Measurements from ENCODE around the gene FADS1. TPM values are rescaled to one million over a fixed set of nuclear protein-coding genes. Genes with fewer than 3 reads are reported as not detected.

Gene FADS1
- total and polyA plus RNA-seq, 2 donors (not counting 1 experiment from before 2014, with no cell fraction given): 173 to 208 TPM

DNA sequence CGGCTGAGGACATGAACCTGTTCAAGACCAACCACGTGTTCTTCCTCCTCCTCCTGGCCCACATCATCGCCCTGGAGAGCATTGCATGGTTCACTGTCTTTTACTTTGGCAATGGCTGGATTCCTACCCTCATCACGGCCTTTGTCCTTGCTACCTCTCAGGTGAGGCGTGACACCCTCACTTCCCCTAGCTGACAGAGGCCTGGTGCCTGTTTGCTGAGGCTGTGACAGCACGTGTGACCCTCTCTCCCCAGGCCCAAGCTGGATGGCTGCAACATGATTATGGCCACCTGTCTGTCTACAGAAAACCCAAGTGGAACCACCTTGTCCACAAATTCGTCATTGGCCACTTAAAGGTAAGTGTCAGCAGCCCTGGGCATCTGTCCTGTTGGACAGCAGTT is 23.6 kb upstream of the FADS1 start:
- no peak for DNase-seq (ENCODE audit: low read depth in 2 of 2)
- Histone ChIP-seq H3K4me2 (ENCODE audit: extremely low read depth, insufficient read depth, low read length) (no peak overlapping the region), H3K4me1 (ENCODE audit: control insufficient read depth, extremely low read depth, insufficient read depth, low read length) (no peaks in the 10 kb centered on the region), H3K9ac (ENCODE audit: insufficient read depth, low read length) (no peak overlapping the region), H3K27ac (ENCODE audit: insufficient read depth, low read length) (no peak overlapping the region), H3K79me2 (ENCODE audit: control insufficient read depth, insufficient read depth, low read length) (peaks cover 24% of the 10 kb centered on the region), H3K4me3 (replicated peaks in 1 of 4; ENCODE audit: control extremely low read depth in 1 of 4, insufficient read depth in 1 of 4, low read depth in 3 of 4, low read length in 4 of 4) (no peak overlapping the region), H4K20me1 (ENCODE audit: control insufficient read depth, extremely low read depth, insufficient read depth, low read length) (no peaks in the 10 kb centered on the region), H3K27me3 (ENCODE audit: control insufficient read depth, insufficient read depth, low read length) (no peaks in the 10 kb centered on the region), H3K9me3 (ENCODE audit: control insufficient read depth, insufficient read depth, low read depth, low read length) (no peaks in the 10 kb centered on the region), H3K36me3 (ENCODE audit: control insufficient read depth, insufficient read depth, low read length) (peaks cover 45% of the 10 kb centered on the region), H2AFZ (ENCODE audit: low read length) (no peak overlapping the region)
- TF ChIP-seq, protein P1, sequence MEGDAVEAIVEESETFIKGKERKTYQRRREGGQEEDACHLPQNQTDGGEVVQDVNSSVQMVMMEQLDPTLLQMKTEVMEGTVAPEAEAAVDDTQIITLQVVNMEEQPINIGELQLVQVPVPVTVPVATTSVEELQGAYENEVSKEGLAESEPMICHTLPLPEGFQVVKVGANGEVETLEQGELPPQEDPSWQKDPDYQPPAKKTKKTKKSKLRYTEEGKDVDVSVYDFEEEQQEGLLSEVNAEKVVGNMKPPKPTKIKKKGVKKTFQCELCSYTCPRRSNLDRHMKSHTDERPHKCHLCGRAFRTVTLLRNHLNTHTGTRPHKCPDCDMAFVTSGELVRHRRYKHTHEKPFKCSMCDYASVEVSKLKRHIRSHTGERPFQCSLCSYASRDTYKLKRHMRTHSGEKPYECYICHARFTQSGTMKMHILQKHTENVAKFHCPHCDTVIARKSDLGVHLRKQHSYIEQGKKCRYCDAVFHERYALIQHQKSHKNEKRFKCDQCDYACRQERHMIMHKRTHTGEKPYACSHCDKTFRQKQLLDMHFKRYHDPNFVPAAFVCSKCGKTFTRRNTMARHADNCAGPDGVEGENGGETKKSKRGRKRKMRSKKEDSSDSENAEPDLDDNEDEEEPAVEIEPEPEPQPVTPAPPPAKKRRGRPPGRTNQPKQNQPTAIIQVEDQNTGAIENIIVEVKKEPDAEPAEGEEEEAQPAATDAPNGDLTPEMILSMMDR (conservative IDR thresholded peaks at IDR 0.05 in 1 of 2, IDR thresholded peaks at IDR 0.05 in 1 of 2; ENCODE audit: low read depth in 1 of 2, low read length in 2 of 2): no peak
- TF ChIP-seq EZH2 (IDR thresholded peaks at IDR 0.05; ENCODE audit: low read length, missing control alignments): no peak

DNA sequence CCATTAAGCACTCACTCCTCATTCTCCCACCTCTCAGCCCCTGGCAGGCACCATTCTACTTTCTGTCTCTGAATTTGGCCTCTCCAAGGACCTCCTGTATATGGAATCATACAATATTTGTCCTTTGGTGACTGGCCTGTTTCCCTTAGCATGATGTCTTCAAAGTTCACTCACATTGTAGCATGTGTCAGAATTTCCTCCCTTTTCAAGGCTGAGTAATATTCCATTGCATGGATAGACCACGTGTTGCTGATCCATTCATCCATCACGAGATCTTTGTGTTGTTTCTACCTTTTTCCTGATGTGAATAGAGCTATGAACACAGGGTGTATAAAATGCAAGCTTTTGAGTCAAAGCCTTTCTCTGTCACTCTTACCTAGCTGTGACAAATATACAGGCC is 22.9 kb upstream of the FADS1 start:
- Histone ChIP-seq H3K9me3 (ENCODE audit: control insufficient read depth, insufficient read depth, low read depth, low read length) (no peaks in the 10 kb centered on the region), H2AFZ (ENCODE audit: low read length) (no peak overlapping the region), H3K27me3 (ENCODE audit: control insufficient read depth, insufficient read depth, low read length) (no peaks in the 10 kb centered on the region), H3K36me3 (ENCODE audit: control insufficient read depth, insufficient read depth, low read length) (peaks cover 43% of the 10 kb centered on the region), H3K4me1 (ENCODE audit: control insufficient read depth, extremely low read depth, insufficient read depth, low read length) (peaks cover 3% of the 10 kb centered on the region), H3K27ac (ENCODE audit: insufficient read depth, low read length) (no peak overlapping the region), H3K4me3 (replicated peaks in 1 of 4; ENCODE audit: control extremely low read depth in 1 of 4, insufficient read depth in 1 of 4, low read depth in 3 of 4, low read length in 4 of 4) (no peak overlapping the region), H4K20me1 (ENCODE audit: control insufficient read depth, extremely low read depth, insufficient read depth, low read length) (no peaks in the 10 kb centered on the region), H3K9ac (ENCODE audit: insufficient read depth, low read length) (no peak overlapping the region), H3K79me2 (ENCODE audit: control insufficient read depth, insufficient read depth, low read length) (peaks cover 26% of the 10 kb centered on the region), H3K4me2 (ENCODE audit: extremely low read depth, insufficient read depth, low read length) (no peak overlapping the region)
- no peak for DNase-seq (ENCODE audit: low read depth in 2 of 2)
- no peak for TF ChIP-seq EZH2 (IDR thresholded peaks at IDR 0.05; ENCODE audit: low read length, missing control alignments)
- TF ChIP-seq, protein P1 (conservative IDR thresholded peaks at IDR 0.05 in 1 of 2, IDR thresholded peaks at IDR 0.05 in 1 of 2; ENCODE audit: low read depth in 1 of 2, low read length in 2 of 2): no peak

DNA sequence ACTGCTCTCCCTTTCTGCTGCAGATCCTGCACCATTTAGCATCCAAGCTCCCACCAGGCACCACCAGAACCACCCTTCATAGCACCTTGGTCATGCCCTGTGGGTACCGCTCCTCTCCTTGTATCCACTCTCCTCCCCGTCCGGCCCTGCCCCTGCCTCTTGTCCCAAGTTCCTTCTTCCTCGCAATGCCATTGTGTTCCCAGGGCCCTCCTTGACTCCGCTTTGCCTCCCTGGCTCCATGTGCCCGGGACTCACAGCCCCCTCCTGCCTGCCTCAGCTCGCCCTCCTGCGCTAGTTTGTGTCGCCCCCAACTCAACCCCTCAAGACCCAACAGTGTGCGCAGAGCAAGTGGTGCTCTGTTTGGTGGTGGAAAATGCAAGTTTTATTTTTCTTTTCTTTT is 22.1 kb upstream of the FADS1 start:
- H3K9me3 ChIP-seq (ENCODE audit: control insufficient read depth, insufficient read depth, low read depth, low read length): no peaks in the 10 kb centered on the region
- H3K9ac ChIP-seq (ENCODE audit: insufficient read depth, low read length): no peak overlapping the region
- no peak overlapping the region for H3K27ac ChIP-seq (ENCODE audit: insufficient read depth, low read length)
- H3K36me3 ChIP-seq (ENCODE audit: control insufficient read depth, insufficient read depth, low read length): peaks cover 41% of the 10 kb centered on the region
- peaks cover 29% of the 10 kb centered on the region for H3K79me2 ChIP-seq (ENCODE audit: control insufficient read depth, insufficient read depth, low read length)
- H3K4me1 ChIP-seq (ENCODE audit: control insufficient read depth, extremely low read depth, insufficient read depth, low read length): peaks cover 5% of the 10 kb centered on the region
- TF ChIP-seq, protein P1 (conservative IDR thresholded peaks at IDR 0.05 in 1 of 2, IDR thresholded peaks at IDR 0.05 in 1 of 2; ENCODE audit: low read depth in 1 of 2, low read length in 2 of 2): no peak
- no peak for TF ChIP-seq EZH2 (IDR thresholded peaks at IDR 0.05; ENCODE audit: low read length, missing control alignments)
- no peak overlapping the region for H3K4me2 ChIP-seq (ENCODE audit: extremely low read depth, insufficient read depth, low read length)
- H2AFZ ChIP-seq (ENCODE audit: low read length): no peak overlapping the region
- H4K20me1 ChIP-seq (ENCODE audit: control insufficient read depth, extremely low read depth, insufficient read depth, low read length): no peaks in the 10 kb centered on the region
- H3K4me3 ChIP-seq (replicated peaks in 1 of 4; ENCODE audit: control extremely low read depth in 1 of 4, insufficient read depth in 1 of 4, low read depth in 3 of 4, low read length in 4 of 4): no peak overlapping the region
- no peaks in the 10 kb centered on the region for H3K27me3 ChIP-seq (ENCODE audit: control insufficient read depth, insufficient read depth, low read length)
- no peak for DNase-seq (ENCODE audit: low read depth in 2 of 2)
